Calu3 (cell line): ENCODE data around the gene TMEM232. TPM values are rescaled to one million over a fixed set of nuclear protein-coding genes. Genes with fewer than 3 reads are reported as not detected.

Source experiments
- BruUV-seq: library from RNA; stranded (reverse); fragments of 400-500 nt; replicated peaks from 2 replicates; lab custom pipeline; 2021; lab: Mats Ljungman, UMichigan
- CTCF ChIA-PET: fragments of 300-600 bp; sonication (Branson Sonifier 250); formaldehyde crosslinking; loops from one replicate; lab custom pipeline; 2022; ENCODE audit warnings: antibody characterized with exemption; lab: Charles Lee
- DNase-seq: peaks from one replicate; pipeline ENCODE4 v3.0.0; 2022
- H3K27ac Mint-ChIP-seq: one replicate; pipeline ENCODE4 v1.8.0; 2022; ENCODE audit warnings: mixed read lengths; ENCODE audit not compliant: unreplicated experiment
- H3K27me3 Mint-ChIP-seq: one replicate; pipeline ENCODE4 v1.8.0; 2022; ENCODE audit warnings: mixed read lengths; ENCODE audit not compliant: unreplicated experiment
- H3K36me3 Mint-ChIP-seq: one replicate; pipeline ENCODE4 v1.8.0; 2022; ENCODE audit warnings: mild to moderate bottlenecking, moderate library complexity, mixed read lengths; ENCODE audit not compliant: insufficient read depth, unreplicated experiment
- H3K4me1 Mint-ChIP-seq: one replicate; pipeline ENCODE4 v1.8.0; 2022; ENCODE audit warnings: mild to moderate bottlenecking, low read depth, mixed read lengths; ENCODE audit not compliant: unreplicated experiment
- H3K4me3 Mint-ChIP-seq: one replicate; pipeline ENCODE4 v1.8.0; 2022; ENCODE audit warnings: mild to moderate bottlenecking, low read depth, moderate library complexity, mixed read lengths; ENCODE audit not compliant: unreplicated experiment
- H3K9me3 Mint-ChIP-seq: one replicate; pipeline ENCODE4 v1.8.0; 2022; ENCODE audit warnings: low read depth, mixed read lengths; ENCODE audit not compliant: unreplicated experiment
- CTCF ChIP-seq: fragments of 200-600 bp; IDR thresholded peaks from one replicate; pipeline ENCODE4 v1.8.0; 2022; ENCODE audit warnings: antibody characterized with exemption; ENCODE audit not compliant: unreplicated experiment
- intact Hi-C: fragments of 100-400 bp; cut with micrococcal nuclease; formaldehyde crosslinking; loops from one replicate; pipeline ENCODE4 v1.10.0; 2022; ENCODE audit not compliant: unreplicated experiment
- total RNA-seq: library from RNA; stranded (reverse); gene quantifications from 2 replicates; pipeline ENCODE4 v1.2.3, GENCODE V29; 2022

Gene TMEM232
- total RNA-seq, 1 experiment from 2014 or later, result 1.6 TPM

- CTCF ChIA-PET, result no interaction called here
- no peaks in the 10 kb centered on the region for H3K4me1 Mint-ChIP-seq
- no peak overlapping the region for H3K4me3 Mint-ChIP-seq
- H3K27me3 Mint-ChIP-seq, result no peaks in the 10 kb centered on the region
- BruUV-seq, result no TSS peak
- H3K36me3 Mint-ChIP-seq, result no peaks in the 10 kb centered on the region
- DNase-seq, result no peak
- no peaks in the 10 kb centered on the region for H3K9me3 Mint-ChIP-seq
- no peak for TF ChIP-seq CTCF
- intact Hi-C loops, result no loop called here
- no peak overlapping the region for H3K27ac Mint-ChIP-seq
Observed at GRCh38 chr5:110496276-110496675, 230.2 kb downstream of the TMEM232 start.

DNA sequence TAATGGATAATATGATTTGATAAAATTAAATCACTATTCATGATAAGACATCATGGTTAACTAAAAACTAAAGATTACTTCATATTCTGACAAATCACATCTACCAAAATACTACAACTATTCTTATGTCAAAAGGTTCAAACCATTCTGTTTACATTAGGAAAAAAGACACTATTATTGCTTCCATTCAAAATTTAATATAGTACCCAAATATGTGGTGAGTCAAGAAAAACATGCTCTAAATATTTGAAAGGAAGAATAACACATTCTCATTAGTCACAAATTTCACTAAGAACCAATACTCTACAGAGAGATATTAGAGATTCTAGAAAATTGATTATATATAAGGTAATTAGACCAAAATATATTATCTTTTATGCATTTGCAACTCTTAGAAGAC lies 234.0 kb downstream of the TMEM232 start:
- Mint-ChIP-seq H3K4me1 (no peaks in the 10 kb centered on the region), H3K36me3 (no peaks in the 10 kb centered on the region), H3K4me3 (no peak overlapping the region), H3K27me3 (no peaks in the 10 kb centered on the region), H3K9me3 (no peaks in the 10 kb centered on the region), H3K27ac (no peak overlapping the region)
- no TSS peak for BruUV-seq
- TF ChIP-seq CTCF, result no peak
- intact Hi-C loops, result no loop called here
- DNase-seq, result no peak
- CTCF ChIA-PET, result no interaction called here

- Mint-ChIP-seq H3K9me3 (peaks cover 2% of the 10 kb centered on the region), H3K27me3 (no peaks in the 10 kb centered on the region), H3K27ac (no peak overlapping the region), H3K36me3 (no peaks in the 10 kb centered on the region), H3K4me1 (peaks cover 10% of the 10 kb centered on the region), H3K4me3 (no peak overlapping the region)
- BruUV-seq, result no TSS peak
- no peak for DNase-seq
- intact Hi-C loops, result no loop called here
- CTCF ChIA-PET, result interaction anchor here (0.7 kb wide), 1 partner anchor 61 kb away, joined by 7 read pairs; no protein-coding TSS in a partner anchor
- no peak for TF ChIP-seq CTCF
Observed at GRCh38 chr5:110478895-110479294, 247.6 kb downstream of the TMEM232 start.

DNA sequence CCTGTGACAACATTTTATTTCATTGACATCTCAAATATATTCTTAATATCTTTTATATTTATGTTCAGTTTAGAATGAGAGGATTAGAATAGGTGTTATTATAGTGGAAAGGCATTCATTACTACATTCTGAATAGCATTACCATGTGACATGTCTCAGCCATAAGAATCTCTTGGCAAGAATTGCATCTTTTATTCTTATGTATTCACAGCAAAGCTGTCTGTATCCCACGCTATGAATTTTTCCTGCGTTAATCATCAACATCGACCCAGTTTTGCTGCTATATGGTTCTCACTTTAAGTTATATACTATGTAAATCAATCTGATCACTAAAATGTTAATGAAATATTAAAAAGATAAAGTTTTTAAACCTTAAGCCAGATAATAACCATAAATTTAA lies 248.6 kb downstream of the TMEM232 start:
- Mint-ChIP-seq H3K4me1 (peaks cover 10% of the 10 kb centered on the region), H3K4me3 (no peak overlapping the region), H3K27ac (no peak overlapping the region), H3K27me3 (no peaks in the 10 kb centered on the region), H3K36me3 (no peaks in the 10 kb centered on the region), H3K9me3 (peaks cover 2% of the 10 kb centered on the region)
- CTCF ChIA-PET, result no interaction called here
- no TSS peak for BruUV-seq
- intact Hi-C loops, result no loop called here
- TF ChIP-seq CTCF, result no peak
- DNase-seq, result no peak
